PC-3 (cell line): ENCODE measurements around the gene MCEMP1.

Experiments
- EZH2 ChIP-seq: fragments of 300-600 bp; sonication (generic); IDR thresholded peaks from one replicate; pipeline ENCODE4 v1.6.1; 2017; ENCODE audit warnings: antibody characterized with exemption, mild to moderate bottlenecking, low read length; ENCODE audit not compliant: unreplicated experiment
- EZH2phosphoT487 ChIP-seq: fragments of 300-600 bp; sonication (generic); IDR thresholded peaks from 2 replicates; pipeline ENCODE4 v1.6.1; 2018; ENCODE audit warnings: mild to moderate bottlenecking, antibody characterized with exemption, low read length, borderline replicate concordance
- TF ChIP-seq, protein P1 (sequence below): fragments of 300-600 bp; sonication (generic); conservative IDR thresholded peaks from 2 replicates; pipeline ENCODE4 v1.5.1; 2017; ENCODE audit warnings: antibody characterized with exemption, low read depth, mild to moderate bottlenecking, low read length

DNA sequence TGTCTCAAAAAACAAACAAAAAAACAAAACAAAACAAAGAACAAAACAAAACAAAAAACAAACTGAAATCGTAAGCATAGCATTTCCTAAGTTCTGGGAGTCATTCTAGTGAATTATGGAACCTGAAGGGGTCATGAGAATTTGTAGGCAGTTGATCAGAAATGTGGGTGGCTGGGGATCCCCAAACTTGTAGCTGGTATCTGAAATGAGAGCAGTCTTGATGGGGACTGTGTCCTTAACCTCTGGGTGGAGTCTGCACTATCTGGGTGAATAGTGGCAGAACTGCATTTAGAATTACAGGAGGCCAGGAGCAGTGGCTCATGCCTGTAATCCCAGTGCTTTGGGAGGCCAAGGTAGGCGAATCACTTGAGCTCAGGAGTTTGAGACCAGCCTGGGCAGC lies 48.9 kb downstream of the MCEMP1 start:
- no peak for TF ChIP-seq EZH2
- TF ChIP-seq, protein P1, sequence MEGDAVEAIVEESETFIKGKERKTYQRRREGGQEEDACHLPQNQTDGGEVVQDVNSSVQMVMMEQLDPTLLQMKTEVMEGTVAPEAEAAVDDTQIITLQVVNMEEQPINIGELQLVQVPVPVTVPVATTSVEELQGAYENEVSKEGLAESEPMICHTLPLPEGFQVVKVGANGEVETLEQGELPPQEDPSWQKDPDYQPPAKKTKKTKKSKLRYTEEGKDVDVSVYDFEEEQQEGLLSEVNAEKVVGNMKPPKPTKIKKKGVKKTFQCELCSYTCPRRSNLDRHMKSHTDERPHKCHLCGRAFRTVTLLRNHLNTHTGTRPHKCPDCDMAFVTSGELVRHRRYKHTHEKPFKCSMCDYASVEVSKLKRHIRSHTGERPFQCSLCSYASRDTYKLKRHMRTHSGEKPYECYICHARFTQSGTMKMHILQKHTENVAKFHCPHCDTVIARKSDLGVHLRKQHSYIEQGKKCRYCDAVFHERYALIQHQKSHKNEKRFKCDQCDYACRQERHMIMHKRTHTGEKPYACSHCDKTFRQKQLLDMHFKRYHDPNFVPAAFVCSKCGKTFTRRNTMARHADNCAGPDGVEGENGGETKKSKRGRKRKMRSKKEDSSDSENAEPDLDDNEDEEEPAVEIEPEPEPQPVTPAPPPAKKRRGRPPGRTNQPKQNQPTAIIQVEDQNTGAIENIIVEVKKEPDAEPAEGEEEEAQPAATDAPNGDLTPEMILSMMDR: no peak
- TF ChIP-seq EZH2phosphoT487: no peak
